Measurements from ENCODE around the gene RAB27A. TPM values are rescaled to one million over a fixed set of nuclear protein-coding genes. Genes with fewer than 3 reads are reported as not detected.
A peak's percentile ranks its signal among the peaks of the same experiment; 100 is the strongest.

The RAB27A gene
- polyA plus RNA-seq, 1 of the 3 experiments (the other 2 are of a cell fraction), result 9.6 TPM

DNA sequence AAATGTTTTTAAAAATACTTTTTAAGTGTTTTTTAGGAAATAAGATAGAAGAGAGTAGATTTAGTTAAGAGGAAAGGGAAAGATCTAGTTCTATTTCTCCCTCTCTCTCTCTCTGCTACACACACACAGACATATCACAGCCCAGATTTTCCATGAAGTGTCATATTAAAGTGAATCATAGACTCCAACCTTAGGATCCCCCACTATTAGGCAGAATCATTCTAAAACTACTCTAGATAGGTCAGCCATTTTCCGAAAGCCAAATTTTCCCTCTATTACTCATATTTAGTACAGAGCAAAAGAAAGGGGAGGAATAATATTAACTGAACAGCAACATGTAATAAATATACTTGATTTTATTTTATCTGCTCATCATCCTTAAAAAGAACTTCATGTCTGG, 47.7 kb downstream of the RAB27A start:
- Histone ChIP-seq H3F3A (replicated peaks; ENCODE audit: insufficient read depth) (no peaks in the 10 kb centered on the region), H4K20me1 (ENCODE audit: insufficient read depth) (no peaks in the 10 kb centered on the region), H2AFZ (ENCODE audit: low read depth) (no peak overlapping the region), H3K4me2 (no peak overlapping the region), H3K4me1 (ENCODE audit: control insufficient read depth in 1 of 2, insufficient read depth in 2 of 2, low read depth in 1 of 2, low read length in 1 of 2) (no peaks in the 10 kb centered on the region), H3K9me3 (no peaks in the 10 kb centered on the region), H3K9ac (no peak overlapping the region), H3K79me2 (ENCODE audit: insufficient read depth) (no peaks in the 10 kb centered on the region), H3K4me3 (ENCODE audit: low read depth in 2 of 2, low read length in 1 of 2) (no peak overlapping the region), H3K27ac (ENCODE audit: low read depth in 2 of 2, low read length in 1 of 2) (peak overlapping the region in 1 of 2 experiments; percentile 30; a peak in 1 of 4 replicates), H3K36me3 (replicated peaks in 1 of 2; ENCODE audit: control insufficient read depth in 1 of 2, insufficient read depth in 2 of 2, low read length in 1 of 2) (no peaks in the 10 kb centered on the region), H3K9me2 (no peaks in the 10 kb centered on the region), H3K27me3 (ENCODE audit: insufficient read depth) (no peaks in the 10 kb centered on the region)
- POLR2A ChIA-PET, result no interaction called here
- TF ChIP-seq EP300 (IDR thresholded peaks at IDR 0.05; ENCODE audit: borderline replicate concordance in 1 of 2, low read depth in 1 of 2, low read length in 1 of 2) (no peak), NRF1 (IDR thresholded peaks at IDR 0.05; ENCODE audit: low read depth, low read length) (no peak), YY1 (IDR thresholded peaks at IDR 0.05; ENCODE audit: low read depth) (peak; percentile 41; the same call in 1 of the 2 replicates)
- 8% methylated on average over 1 of the region's 1 CpG for WGBS (ENCODE audit: low lambda C conversion rate)
- CTCF ChIA-PET, result no interaction called here
- DNase-seq, result no peak

DNA sequence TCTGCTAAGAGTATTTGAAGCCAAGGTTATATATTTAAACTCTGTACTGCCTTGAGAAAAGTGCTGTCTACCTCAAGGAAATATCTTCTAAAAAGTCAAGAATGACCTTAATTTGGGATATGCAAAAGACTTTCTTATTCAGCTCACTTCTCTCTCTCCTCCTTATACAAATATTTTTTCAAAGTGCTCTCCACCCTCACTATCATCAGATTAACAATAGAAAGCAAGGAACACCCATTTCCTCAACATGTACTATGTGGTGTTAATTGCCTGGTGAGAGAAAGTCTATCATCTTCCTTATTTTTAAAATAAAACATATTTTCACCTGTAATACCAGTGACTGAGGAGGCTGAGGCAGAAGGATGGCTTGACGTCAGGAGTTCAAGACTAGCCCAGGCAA, 48.4 kb downstream of the RAB27A start:
- no peak overlapping the region for H2AFZ ChIP-seq (ENCODE audit: low read depth)
- no peak overlapping the region for H3K4me3 ChIP-seq (ENCODE audit: low read depth in 2 of 2, low read length in 1 of 2)
- no peaks in the 10 kb centered on the region for H3K4me1 ChIP-seq (ENCODE audit: control insufficient read depth in 1 of 2, insufficient read depth in 2 of 2, low read depth in 1 of 2, low read length in 1 of 2)
- H3K9me2 ChIP-seq, result no peaks in the 10 kb centered on the region
- no peak for TF ChIP-seq GATA2 (CRISPR knock-in tag; IDR thresholded peaks at IDR 0.05)
- TF ChIP-seq TEAD4 (IDR thresholded peaks at IDR 0.05; ENCODE audit: borderline replicate concordance, insufficient read depth), result no peak
- no peak for TF ChIP-seq RXRA (IDR thresholded peaks at IDR 0.05; ENCODE audit: borderline replicate concordance, low read depth)
- no peak for TF ChIP-seq GABPA (IDR thresholded peaks at IDR 0.05; ENCODE audit: low read depth)
- TF ChIP-seq, protein P1, sequence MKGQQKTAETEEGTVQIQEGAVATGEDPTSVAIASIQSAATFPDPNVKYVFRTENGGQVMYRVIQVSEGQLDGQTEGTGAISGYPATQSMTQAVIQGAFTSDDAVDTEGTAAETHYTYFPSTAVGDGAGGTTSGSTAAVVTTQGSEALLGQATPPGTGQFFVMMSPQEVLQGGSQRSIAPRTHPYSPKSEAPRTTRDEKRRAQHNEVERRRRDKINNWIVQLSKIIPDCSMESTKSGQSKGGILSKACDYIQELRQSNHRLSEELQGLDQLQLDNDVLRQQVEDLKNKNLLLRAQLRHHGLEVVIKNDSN (IDR thresholded peaks at IDR 0.05; ENCODE audit: borderline replicate concordance, low read depth), result no peak
- TF ChIP-seq MAX (IDR thresholded peaks at IDR 0.05; ENCODE audit: low read depth), result no peak
- TF ChIP-seq IRF3 (IDR thresholded peaks at IDR 0.05; ENCODE audit: low read depth, low read length), result no peak
- TF ChIP-seq PBX3 (IDR thresholded peaks at IDR 0.05), result no peak
- TF ChIP-seq NFIC (IDR thresholded peaks at IDR 0.05; ENCODE audit: borderline replicate concordance), result no peak
- TF ChIP-seq ZBTB33 (IDR thresholded peaks at IDR 0.05; ENCODE audit: borderline replicate concordance, low read depth), result no peak
- no peak for TF ChIP-seq MXI1 (IDR thresholded peaks at IDR 0.05; ENCODE audit: low read depth, low read length)
- TF ChIP-seq, protein P2, sequence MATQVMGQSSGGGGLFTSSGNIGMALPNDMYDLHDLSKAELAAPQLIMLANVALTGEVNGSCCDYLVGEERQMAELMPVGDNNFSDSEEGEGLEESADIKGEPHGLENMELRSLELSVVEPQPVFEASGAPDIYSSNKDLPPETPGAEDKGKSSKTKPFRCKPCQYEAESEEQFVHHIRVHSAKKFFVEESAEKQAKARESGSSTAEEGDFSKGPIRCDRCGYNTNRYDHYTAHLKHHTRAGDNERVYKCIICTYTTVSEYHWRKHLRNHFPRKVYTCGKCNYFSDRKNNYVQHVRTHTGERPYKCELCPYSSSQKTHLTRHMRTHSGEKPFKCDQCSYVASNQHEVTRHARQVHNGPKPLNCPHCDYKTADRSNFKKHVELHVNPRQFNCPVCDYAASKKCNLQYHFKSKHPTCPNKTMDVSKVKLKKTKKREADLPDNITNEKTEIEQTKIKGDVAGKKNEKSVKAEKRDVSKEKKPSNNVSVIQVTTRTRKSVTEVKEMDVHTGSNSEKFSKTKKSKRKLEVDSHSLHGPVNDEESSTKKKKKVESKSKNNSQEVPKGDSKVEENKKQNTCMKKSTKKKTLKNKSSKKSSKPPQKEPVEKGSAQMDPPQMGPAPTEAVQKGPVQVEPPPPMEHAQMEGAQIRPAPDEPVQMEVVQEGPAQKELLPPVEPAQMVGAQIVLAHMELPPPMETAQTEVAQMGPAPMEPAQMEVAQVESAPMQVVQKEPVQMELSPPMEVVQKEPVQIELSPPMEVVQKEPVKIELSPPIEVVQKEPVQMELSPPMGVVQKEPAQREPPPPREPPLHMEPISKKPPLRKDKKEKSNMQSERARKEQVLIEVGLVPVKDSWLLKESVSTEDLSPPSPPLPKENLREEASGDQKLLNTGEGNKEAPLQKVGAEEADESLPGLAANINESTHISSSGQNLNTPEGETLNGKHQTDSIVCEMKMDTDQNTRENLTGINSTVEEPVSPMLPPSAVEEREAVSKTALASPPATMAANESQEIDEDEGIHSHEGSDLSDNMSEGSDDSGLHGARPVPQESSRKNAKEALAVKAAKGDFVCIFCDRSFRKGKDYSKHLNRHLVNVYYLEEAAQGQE (IDR thresholded peaks at IDR 0.05; ENCODE audit: low read depth, low read length), result no peak
- no peak for TF ChIP-seq EP300 (IDR thresholded peaks at IDR 0.05; ENCODE audit: borderline replicate concordance in 1 of 2, low read depth in 1 of 2, low read length in 1 of 2)
- no peak for TF ChIP-seq RCOR1 (IDR thresholded peaks at IDR 0.05; ENCODE audit: low read length)
- TF ChIP-seq, protein P3, sequence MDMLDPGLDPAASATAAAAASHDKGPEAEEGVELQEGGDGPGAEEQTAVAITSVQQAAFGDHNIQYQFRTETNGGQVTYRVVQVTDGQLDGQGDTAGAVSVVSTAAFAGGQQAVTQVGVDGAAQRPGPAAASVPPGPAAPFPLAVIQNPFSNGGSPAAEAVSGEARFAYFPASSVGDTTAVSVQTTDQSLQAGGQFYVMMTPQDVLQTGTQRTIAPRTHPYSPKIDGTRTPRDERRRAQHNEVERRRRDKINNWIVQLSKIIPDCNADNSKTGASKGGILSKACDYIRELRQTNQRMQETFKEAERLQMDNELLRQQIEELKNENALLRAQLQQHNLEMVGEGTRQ (IDR thresholded peaks at IDR 0.05; ENCODE audit: borderline replicate concordance, low read depth, low read length), result no peak
- H3K36me3 ChIP-seq (replicated peaks in 1 of 2; ENCODE audit: control insufficient read depth in 1 of 2, insufficient read depth in 2 of 2, low read length in 1 of 2), result no peaks in the 10 kb centered on the region
- ChIA-PET POLR2A (no interaction called here), CTCF (no interaction called here)
- H3F3A ChIP-seq (replicated peaks; ENCODE audit: insufficient read depth), result no peaks in the 10 kb centered on the region
- no peaks in the 10 kb centered on the region for H3K27me3 ChIP-seq (ENCODE audit: insufficient read depth)
- 94% methylated on average over 1 of the region's 1 CpG for WGBS (ENCODE audit: low lambda C conversion rate)
- H3K9ac ChIP-seq, result no peak overlapping the region
- H3K79me2 ChIP-seq (ENCODE audit: insufficient read depth), result no peaks in the 10 kb centered on the region
- DNase-seq, result no peak
- no peaks in the 10 kb centered on the region for H4K20me1 ChIP-seq (ENCODE audit: insufficient read depth)
- no peak overlapping the region for H3K27ac ChIP-seq (ENCODE audit: low read depth in 2 of 2, low read length in 1 of 2)
- no peaks in the 10 kb centered on the region for H3K9me3 ChIP-seq
- no peak overlapping the region for H3K4me2 ChIP-seq
